GM12878 (cell line): ENCODE results near the gene ZMYM3. TPM values are rescaled to one million over a fixed set of nuclear protein-coding genes. Genes with fewer than 3 reads are reported as not detected.

Experiments used
- ATAC-seq: fragments of 200-7000 bp; cut with Tn5 transposase; 3 replicates; pipeline ENCODE4 v1.9.1; 2020; ENCODE audit warnings: mild to moderate bottlenecking, moderate library complexity
- BruUV-seq: library from RNA; stranded (reverse); fragments of 400-500 nt; replicated peaks from 2 replicates; lab custom pipeline; 2021; lab: Mats Ljungman, UMichigan
- CTCF ChIA-PET: fragments of 300-600 bp; sonication (Branson Sonifier 250); formaldehyde crosslinking; extraction: SDS; loops from one replicate; lab custom pipeline; 2021; ENCODE audit warnings: inconsistent platforms; lab: Yijun Ruan, JAX
- POLR2A ChIA-PET: fragments of 350-600 bp; formaldehyde crosslinking; extraction: SDS; loops from one replicate; lab custom pipeline; 2021; ENCODE audit warnings: inconsistent platforms; lab: Charles Lee
- RAD21 ChIA-PET: fragments of 300-600 bp; sonication (Branson Sonifier 250); formaldehyde crosslinking; loops from one replicate; lab custom pipeline; 2023; ENCODE audit warnings: antibody characterized with exemption; ENCODE audit not compliant: unreplicated experiment; lab: Charles Lee
- SMC1A ChIA-PET: fragments of 300-600 bp; sonication (Branson Sonifier 250); formaldehyde crosslinking; loops from one replicate; lab custom pipeline; 2023; ENCODE audit not compliant: unreplicated experiment, uncharacterized antibody; lab: Charles Lee
- DNase-seq: peaks from one replicate; pipeline ENCODE4 v3.0.0-alpha.2; 2011; ENCODE audit warnings: low read depth, low spot score
- FAIRE-seq: peaks from 3 replicates; lab custom pipeline; 2011; peaks lifted over from hg19 to GRCh38; lab: Jason Lieb, UNC
- H2AFZ ChIP-seq: 2 replicates; pipeline ENCODE4 v1.6.0; 2011; ENCODE audit warnings: low read depth, low read length, control low read depth; ENCODE audit not compliant: control insufficient read depth
- H3K27ac ChIP-seq: 2 replicates; pipeline ENCODE4 v1.5.1; 2011; ENCODE audit warnings: control low read depth; ENCODE audit not compliant: control insufficient read depth, insufficient read depth
- H3K27me3 ChIP-seq, 2 experiments: replicated peaks in 1 of 2; 2 replicates each; pipeline versions ENCODE4 v1.6.0 to v1.6.1; 2011; ENCODE audit warnings: low read length in 1 of 2; ENCODE audit not compliant: control insufficient read depth in 2 of 2, insufficient read depth in 2 of 2
- H3K36me3 ChIP-seq, 2 experiments: 2 replicates each; pipeline ENCODE4 v1.5.1; 2011; ENCODE audit warnings: low read length in 1 of 2; ENCODE audit not compliant: control insufficient read depth in 2 of 2, insufficient read depth in 2 of 2
- H3K4me1 ChIP-seq: 2 replicates; pipeline ENCODE4 v1.6.1; 2011; ENCODE audit warnings: mild to moderate bottlenecking, low read length, moderate library complexity, mixed read lengths; ENCODE audit not compliant: control insufficient read depth, insufficient read depth
- H3K4me2 ChIP-seq: 2 replicates; pipeline ENCODE4 v1.6.0; 2011; ENCODE audit warnings: control low read depth; ENCODE audit not compliant: control insufficient read depth, insufficient read depth
- H3K4me3 ChIP-seq: fragments of 200-600 bp; sonication (generic); 2 replicates; pipeline ENCODE4 v1.5.1; 2016
- H3K79me2 ChIP-seq: 2 replicates; pipeline ENCODE4 v1.6.0; 2011; ENCODE audit warnings: low read length; ENCODE audit not compliant: control insufficient read depth, insufficient read depth
- H3K9ac ChIP-seq: 2 replicates; pipeline ENCODE4 v1.8.0; 2011; ENCODE audit warnings: low read length, control low read depth, mixed read lengths; ENCODE audit not compliant: control insufficient read depth, insufficient read depth
- H3K9me3 ChIP-seq: replicated peaks from 3 replicates; pipeline ENCODE4 v1.5.1; 2011; ENCODE audit warnings: mild to moderate bottlenecking, low read length; ENCODE audit not compliant: control insufficient read depth, insufficient read depth
- H4K20me1 ChIP-seq: 2 replicates; pipeline ENCODE4 v1.6.0; 2011; ENCODE audit not compliant: control insufficient read depth, insufficient read depth
- BCL11A ChIP-seq: IDR thresholded peaks from 2 replicates; pipeline ENCODE4 v1.6.1; 2011; ENCODE audit warnings: low read depth, low read length
- BRCA1 ChIP-seq: IDR thresholded peaks from 2 replicates; pipeline ENCODE4 v1.6.1; 2011; ENCODE audit warnings: low read depth, low read length, improper control_type of control experiment
- CBFB ChIP-seq: IDR thresholded peaks from 2 replicates; pipeline ENCODE4 v1.6.1; 2016; ENCODE audit warnings: antibody characterized with exemption, low read depth
- CEBPB ChIP-seq, 2 experiments: fragments of 150-350 bp in 1 of 2; IDR thresholded peaks; 2 replicates each; pipeline ENCODE4 v1.6.1; 2012 to 2014; ENCODE audit warnings: low read depth in 2 of 2, low read length in 2 of 2, borderline replicate concordance in 1 of 2, inconsistent platforms in 1 of 2
- CHD2 ChIP-seq: IDR thresholded peaks from 2 replicates; pipeline ENCODE4 v1.6.1; 2011; ENCODE audit warnings: low read depth, low read length, improper control_type of control experiment, borderline replicate concordance
- FOS ChIP-seq: IDR thresholded peaks from 3 replicates; pipeline ENCODE4 v1.6.1; 2011; ENCODE audit warnings: borderline replicate concordance; ENCODE audit not compliant: insufficient read length; ENCODE audit errors: extremely low read depth
- FOXK2 ChIP-seq: fragments of 450-650 bp; IDR thresholded peaks from 2 replicates; pipeline ENCODE4 v1.6.1; 2017; ENCODE audit warnings: mild to moderate bottlenecking, moderate library complexity
- HDAC6 ChIP-seq: fragments of 200-600 bp; sonication (generic); IDR thresholded peaks from one replicate; pipeline ENCODE4 v1.8.0; 2017; ENCODE audit warnings: antibody characterized with exemption; ENCODE audit not compliant: unreplicated experiment
- MTA3 ChIP-seq: IDR thresholded peaks from 2 replicates; pipeline ENCODE4 v1.6.1; 2012; ENCODE audit warnings: low read length, inconsistent platforms, borderline replicate concordance
- MYB ChIP-seq: fragments of 150-350 bp; IDR thresholded peaks from 2 replicates; pipeline ENCODE4 v1.6.1; 2014; ENCODE audit warnings: mild to moderate bottlenecking, low read depth, low read length, borderline replicate concordance
- RAD21 ChIP-seq: IDR thresholded peaks from 2 replicates; pipeline ENCODE4 v1.6.1; 2011; ENCODE audit warnings: mild to moderate bottlenecking, low read depth, low read length, moderate library complexity; ENCODE audit not compliant: insufficient read depth
- RAD51 ChIP-seq: fragments of 450-650 bp; IDR thresholded peaks from 2 replicates; pipeline ENCODE4 v1.6.1; 2016; ENCODE audit warnings: moderate library complexity, mild to moderate bottlenecking, inconsistent platforms
- RELA ChIP-seq: fragments of 450-650 bp; IDR thresholded peaks from 2 replicates; pipeline ENCODE4 v1.8.0; 2014; ENCODE audit warnings: borderline replicate concordance; ENCODE audit not compliant: partially characterized antibody
- RFX5 ChIP-seq: IDR thresholded peaks from 2 replicates; pipeline ENCODE4 v1.6.1; 2011; ENCODE audit warnings: low read depth, low read length, improper control_type of control experiment
- ZNF24 ChIP-seq: fragments of 450-650 bp; IDR thresholded peaks from 2 replicates; pipeline ENCODE4 v1.6.1; 2017; ENCODE audit warnings: antibody characterized with exemption, mild to moderate bottlenecking
- WGBS: methylation state at CpG from one replicate; pipeline ENCODE4 v1.1.6; 2016; ENCODE audit warnings: low lambda C conversion rate; ENCODE audit not compliant: insufficient replicate concordance, insufficient coverage; ENCODE audit errors: missing lambda C conversion rate; 5-methylcytosine and 5-hydroxymethylcytosine counted together
- in situ Hi-C: fragments of 300-500 bp; cut with MboI; formaldehyde crosslinking; loops from 9 replicates; pipeline ENCODE4 v1.14.3; 2018; ENCODE audit warnings: mixed read lengths
- intact Hi-C: fragments of 100-400 bp; cut with micrococcal nuclease; formaldehyde crosslinking; loops from one replicate; pipeline ENCODE4 v1.14.2; 2022; ENCODE audit not compliant: unreplicated experiment
- polyA plus RNA-seq, 11 experiments: library from polyadenylated mRNA; depleted of rRNA in 4 of 11; unstranded in 6 of 11; stranded (reverse) in 5 of 11; fragments of >200 nt; fragmentation: Nextera tagmentation in 4 of 11; fragmentation: Illumina TruSeq in 1 of 11; extraction: Ambion mirVana in 4 of 11; extraction: Trizol in 1 of 11; gene quantifications; 1 replicate in 1 of 11; 2 replicates in 10 of 11; pipeline versions ENCODE4 v1.2.1 to v1.2.3, GENCODE V29; 2011 to 2016; ENCODE audit warnings: inconsistent platforms in 2 of 11, missing spikeins in 2 of 11, low read depth in 1 of 11
- total RNA-seq, 4 experiments: library from RNA; depleted of rRNA in 3 of 4; stranded (reverse); fragments of >200 nt in 3 of 4; fragmentation: Illumina TruSeq in 1 of 4; extraction: Trizol in 1 of 4; gene quantifications; 2 replicates each; pipeline versions ENCODE4 v1.2.1 to v1.2.3, GENCODE V29; 2013 to 2021

Gene ZMYM3
- total and polyA plus RNA-seq, 10 of the 15 experiments (the other 5 are each of a cell fraction or from before 2014, with no cell fraction given): 2.3 to 28.1 (median 12.3) TPM

DNA sequence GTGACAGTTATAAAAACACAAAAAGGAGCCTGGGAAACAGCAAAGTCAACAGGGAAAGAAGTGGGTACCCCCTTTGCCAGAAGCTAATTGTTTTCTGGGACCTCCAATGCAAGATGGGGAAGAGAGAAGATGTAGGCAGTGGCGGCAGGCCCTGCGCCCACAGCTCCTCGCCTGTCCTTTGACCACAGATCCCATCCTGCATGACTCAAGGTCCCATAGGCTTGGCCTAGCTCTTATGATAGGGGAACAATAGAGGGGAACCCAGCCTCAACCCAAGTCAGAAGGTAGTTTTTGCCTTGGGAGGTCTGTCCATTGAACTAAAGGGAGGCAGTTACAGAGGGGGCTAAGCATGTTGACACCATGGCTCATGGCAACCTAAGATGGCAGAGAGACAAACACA lies 14.2 kb downstream of the ZMYM3 start (continued):
- TF ChIP-seq MYB: no peak

- H3K4me1 ChIP-seq: no peaks in the 10 kb centered on the region
- no peaks in the 10 kb centered on the region for H3K9me3 ChIP-seq
- H3K4me3 ChIP-seq: no peak overlapping the region
- ChIA-PET POLR2A (no interaction called here), RAD21 (no interaction called here), CTCF (no interaction called here), SMC1A (no interaction called here)
- no peak overlapping the region for H3K4me2 ChIP-seq
- no peak for ATAC-seq
- H3K79me2 ChIP-seq: no peaks in the 10 kb centered on the region
- no peaks in the 10 kb centered on the region for H3K27me3 ChIP-seq
- no peak for DNase-seq
- no TSS peak for BruUV-seq
- H3K36me3 ChIP-seq: no peaks in the 10 kb centered on the region
- no peak overlapping the region for H2AFZ ChIP-seq
- FAIRE-seq: no peak
- no peak overlapping the region for H3K27ac ChIP-seq
- TF ChIP-seq RFX5 (no peak), FOXK2 (no peak), CBFB (no peak), CHD2 (no peak), FOS (no peak), ZNF24 (no peak), BRCA1 (no peak), RAD21 (no peak), MTA3 (no peak), RELA (no peak), CEBPB (IDR thresholded peaks at IDR 0.05; ENCODE audit: borderline replicate concordance in 1 of 2, low read depth in 2 of 2, low read length in 2 of 2) (no peak), RAD51 (no peak), HDAC6 (no peak), BCL11A (no peak)
- no peaks in the 10 kb centered on the region for H4K20me1 ChIP-seq
- H3K9ac ChIP-seq: no peak overlapping the region
- 60% methylated on average over 1 of the region's 1 CpG for WGBS
- in situ Hi-C loops: no loop called here
- intact Hi-C loops: no loop called here
Observed at GRCh38 chrX:71236836-71237235, 17.1 kb downstream of the ZMYM3 start.
